Stimulated activated naive CD8-positive, alpha-beta T cell treated with anti-CD3 and anti-CD28 coated beads, Interleukin-15, amount 100 ng/mL, for 72 hours (primary cell): ENCODE measurements around the gene C20orf204.
"Not testable (repeated sequence)": the region's sequence is repeated elsewhere in the genome, so short reads cannot be mapped to it uniquely, and the experiment has no call there.

Source experiments
- ATAC-seq: fragments of 150-1000 bp; cut with Tn5 transposase; 2 replicates; pipeline ENCODE4 v1.10.0; 2021; ENCODE audit warnings: mild to moderate bottlenecking, moderate library complexity
- DNase-seq, 2 donors: peaks; one replicate each; pipeline ENCODE4 v3.0.0; 2021 to 2022
- H3K27ac Mint-ChIP-seq, 2 donors: one replicate each; pipeline ENCODE4 v1.8.0; 2022; ENCODE audit warnings: mild to moderate bottlenecking in 2 of 2, mixed read lengths in 2 of 2, moderate library complexity in 2 of 2
- H3K27me3 Mint-ChIP-seq: one replicate; pipeline ENCODE4 v1.8.0; 2022; ENCODE audit warnings: mixed read lengths
- H3K4me1 Mint-ChIP-seq: one replicate; pipeline ENCODE4 v1.8.0; 2022; ENCODE audit warnings: mild to moderate bottlenecking, mixed read lengths
- H3K4me3 Mint-ChIP-seq, 2 donors: one replicate each; pipeline ENCODE4 v1.8.0; 2022; ENCODE audit warnings: mild to moderate bottlenecking in 2 of 2, mixed read lengths in 2 of 2, moderate library complexity in 1 of 2
- H3K9me3 Mint-ChIP-seq, 2 donors: one replicate each; pipeline ENCODE4 v1.8.0; 2022; ENCODE audit warnings: mixed read lengths in 2 of 2

Gene C20orf204

DNA sequence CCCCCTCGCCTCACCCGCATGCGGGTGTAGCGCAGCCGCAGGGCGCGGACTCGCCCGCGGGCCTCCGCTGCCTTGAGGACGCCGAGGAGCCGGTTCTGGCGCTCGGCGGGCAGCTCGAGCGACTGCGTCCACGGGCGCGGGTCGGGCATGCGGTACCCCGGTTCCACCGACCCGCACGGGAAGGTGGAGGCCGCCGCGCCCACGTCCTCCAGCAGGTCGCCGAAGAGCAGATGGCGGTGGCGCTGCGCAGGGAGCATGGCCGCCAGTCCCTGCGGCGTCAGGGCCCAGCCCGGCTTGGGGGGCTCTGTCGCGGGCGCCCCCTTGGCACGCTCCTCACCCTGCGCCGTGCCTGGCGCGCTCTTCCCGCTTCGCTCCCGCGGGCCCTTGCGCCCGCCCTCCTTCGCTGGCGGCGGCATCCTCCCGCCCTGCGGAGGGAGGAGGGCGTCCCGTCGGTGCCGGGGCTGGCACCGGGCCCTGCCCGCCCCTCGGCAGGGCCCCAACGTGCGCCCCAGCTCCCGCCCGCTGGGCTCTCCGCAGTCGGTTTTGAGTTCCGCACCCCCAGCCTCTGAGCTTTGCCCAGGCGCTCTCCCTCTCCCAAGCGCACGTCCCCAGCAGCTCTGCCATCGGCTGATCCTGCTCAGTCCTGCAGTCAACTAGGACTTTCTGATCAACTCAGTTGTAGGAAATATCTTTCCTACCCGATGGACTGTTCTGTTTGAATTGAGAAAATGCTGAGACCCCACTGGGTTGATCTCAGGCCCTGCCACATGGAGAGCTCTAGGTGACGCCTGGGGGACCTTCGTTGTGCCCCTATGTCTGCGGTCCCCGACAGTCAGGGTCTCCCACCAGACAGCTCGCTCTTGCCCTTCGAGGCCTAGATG, 48.1 kb downstream of the C20orf204 start, which contains the start of gene LKAAEAR1:
Gene LKAAEAR1, minus strand, starts transcription at position 595 of the 881 bp plus-strand sequence. Its CDS starts 179 bp downstream, at position 416.
- Mint-ChIP-seq H3K4me3 (peak within 1 kb of the TSS; percentile 87 to 96), H3K9me3 (peaks cover 0 to 12% of the 10 kb centered on the region in 2 donors), H3K27me3 (peaks cover 37% of the 10 kb centered on the region), H3K27ac (peak within 1 kb of the TSS; percentile 77 to 90), H3K4me1 (peaks cover 45% of the 10 kb centered on the region)
- ATAC-seq (no peak), DNase-seq (no peak)

DNA sequence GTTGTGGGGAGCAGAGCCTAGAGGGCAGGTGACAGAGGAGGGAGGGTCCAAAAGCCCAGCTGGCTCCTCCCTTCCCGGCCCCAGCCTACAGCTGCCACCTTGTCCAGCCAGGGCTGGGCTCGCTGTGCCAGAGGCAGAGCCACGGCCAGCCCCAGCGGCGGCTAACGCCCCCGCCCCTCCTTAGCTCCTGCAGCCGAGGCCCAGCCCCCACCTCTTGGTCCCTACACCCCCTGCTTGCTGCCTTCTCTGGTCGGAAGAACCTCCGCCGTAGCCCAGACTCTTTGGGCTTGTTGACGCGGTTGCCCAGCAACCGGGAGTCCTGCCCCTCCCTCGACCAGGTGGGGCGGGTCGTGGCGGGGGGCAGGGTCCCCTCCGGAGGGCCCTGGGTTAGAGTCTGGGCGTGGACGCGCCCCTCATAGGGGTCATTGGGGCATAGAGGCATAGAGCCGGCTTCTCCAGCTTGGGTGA, 48.7 kb downstream of the C20orf204 start:
- peaks cover 37% of the 10 kb centered on the region for H3K27me3 Mint-ChIP-seq
- peaks cover 0 to 12% of the 10 kb centered on the region in 2 donors for H3K9me3 Mint-ChIP-seq
- ATAC-seq = no peak
- H3K27ac Mint-ChIP-seq = peak overlapping the region in 1 of 2 donors; percentile 77
- peak overlapping the region; percentile 87 to 96 for H3K4me3 Mint-ChIP-seq
- H3K4me1 Mint-ChIP-seq = peaks cover 43% of the 10 kb centered on the region
- no peak for DNase-seq

DNA sequence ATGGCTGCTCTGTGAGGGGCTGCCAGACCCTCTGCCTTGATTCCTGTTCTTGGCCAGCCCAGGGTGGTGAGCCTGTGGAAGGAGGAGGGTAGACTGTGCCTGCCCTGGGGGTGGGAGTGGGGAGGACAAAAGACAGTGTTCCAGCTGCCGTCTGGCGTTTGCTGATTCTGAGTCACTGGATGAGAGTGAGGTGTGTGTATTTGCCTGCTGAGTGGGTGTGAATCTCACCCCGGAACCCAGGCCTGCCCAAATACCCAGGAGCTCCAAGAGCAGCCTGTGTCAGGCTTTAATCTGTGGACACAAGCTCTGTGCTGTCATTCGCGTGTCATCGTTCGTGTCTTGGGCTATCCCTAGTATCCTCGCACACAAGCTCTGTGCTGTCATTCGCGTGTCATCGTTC, 50.8 kb downstream of the C20orf204 start:
- H3K4me3 Mint-ChIP-seq = no peak overlapping the region
- peaks cover 0 to 12% of the 10 kb centered on the region in 2 donors for H3K9me3 Mint-ChIP-seq
- ATAC-seq = no peak
- no peak for DNase-seq
- H3K4me1 Mint-ChIP-seq = peaks cover 26% of the 10 kb centered on the region
- H3K27ac Mint-ChIP-seq = no peak overlapping the region
- H3K27me3 Mint-ChIP-seq = peaks cover 25% of the 10 kb centered on the region

DNA sequence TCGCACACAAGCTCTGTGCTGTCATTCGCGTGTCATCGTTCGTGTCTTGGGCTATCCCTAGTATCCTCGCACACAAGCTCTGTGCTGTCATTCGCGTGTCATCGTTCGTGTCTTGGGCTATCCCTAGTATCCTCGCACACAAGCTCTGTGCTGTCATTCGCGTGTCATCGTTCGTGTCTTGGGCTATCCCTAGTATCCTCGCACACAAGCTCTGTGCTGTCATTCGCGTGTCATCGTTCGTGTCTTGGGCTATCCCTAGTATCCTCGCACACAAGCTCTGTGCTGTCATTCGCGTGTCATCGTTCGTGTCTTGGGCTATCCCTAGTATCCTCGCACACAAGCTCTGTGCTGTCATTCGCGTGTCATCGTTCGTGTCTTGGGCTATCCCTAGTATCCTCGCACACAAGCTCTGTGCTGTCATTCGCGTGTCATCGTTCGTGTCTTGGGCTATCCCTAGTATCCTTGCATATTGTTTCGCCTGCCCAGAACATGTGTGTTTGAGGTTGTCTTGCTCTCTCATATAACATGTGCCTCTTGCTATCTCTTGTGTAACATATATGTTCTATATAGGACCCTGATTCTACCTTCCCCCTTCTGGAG, 51.3 kb downstream of the C20orf204 start:
- peaks cover 0 to 12% of the 10 kb centered on the region in 2 donors for H3K9me3 Mint-ChIP-seq
- peaks cover 22% of the 10 kb centered on the region for H3K4me1 Mint-ChIP-seq
- H3K27ac Mint-ChIP-seq, ATAC-seq, H3K4me3 Mint-ChIP-seq, DNase-seq: not testable (repeated sequence)
- peaks cover 21% of the 10 kb centered on the region for H3K27me3 Mint-ChIP-seq

DNA sequence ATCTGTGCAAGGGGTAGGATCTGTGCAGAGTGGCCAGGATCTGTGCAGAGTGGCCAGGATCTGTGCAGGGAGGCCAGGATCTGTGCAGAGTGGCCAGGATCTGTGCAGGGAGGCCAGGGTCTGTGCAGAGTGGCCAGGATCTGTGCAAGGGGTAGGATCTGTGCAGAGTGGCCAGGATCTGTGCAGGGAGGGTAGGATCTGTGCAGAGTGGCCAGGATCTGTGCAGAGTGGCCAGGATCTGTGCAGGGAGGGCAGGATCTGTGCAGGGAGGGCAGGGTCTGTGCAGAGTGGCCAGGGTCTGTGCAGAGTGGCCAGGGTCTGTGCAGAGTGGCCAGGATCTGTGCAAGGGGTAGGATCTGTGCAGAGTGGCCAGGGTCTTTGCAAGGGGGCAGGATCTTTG, 52.6 kb downstream of the C20orf204 start:
- peaks cover 14% of the 10 kb centered on the region for H3K4me1 Mint-ChIP-seq
- peaks cover 21% of the 10 kb centered on the region for H3K27me3 Mint-ChIP-seq
- ATAC-seq, H3K27ac Mint-ChIP-seq, DNase-seq, H3K4me3 Mint-ChIP-seq: not testable (repeated sequence)
- H3K9me3 Mint-ChIP-seq = peaks cover 0 to 12% of the 10 kb centered on the region in 2 donors
